IMR-90 (cell line): ENCODE measurements around the gene CIZ1. TPM values are rescaled to one million over a fixed set of nuclear protein-coding genes. Genes with fewer than 3 reads are reported as not detected.
A peak's percentile ranks its signal among the peaks of the same experiment; 100 is the strongest.

ENCODE experiments used
- ATAC-seq: fragments of 200-7000 bp; cut with Tn5 transposase; 2 replicates; pipeline ENCODE4 v1.9.1; 2020; ENCODE audit warnings: low read depth, mild to moderate bottlenecking, moderate library complexity
- BruUV-seq: library from RNA; stranded (reverse); fragments of 400-500 nt; replicated peaks from 2 replicates; lab custom pipeline; 2021; lab: Mats Ljungman, UMichigan
- CTCF ChIA-PET: fragments of 300-600 bp; formaldehyde crosslinking; extraction: SDS; loops from one replicate; lab custom pipeline; 2021; ENCODE audit warnings: antibody characterized with exemption; lab: Yijun Ruan, JAX
- POLR2A ChIA-PET: fragments of 300-600 bp; sonication (Branson Sonifier 250); formaldehyde crosslinking; loops from one replicate; lab custom pipeline; 2022; ENCODE audit warnings: antibody characterized with exemption; ENCODE audit not compliant: unreplicated experiment; lab: Charles Lee
- DNase-seq: peaks from one replicate; pipeline ENCODE4 v3.0.0; 2013
- H2AFZ ChIP-seq: replicated peaks from 2 replicates; pipeline ENCODE3; 2013; ENCODE audit warnings: low read length, mild to moderate bottlenecking; ENCODE audit not compliant: poor library complexity
- H2AK5ac ChIP-seq: 2 replicates; pipeline ENCODE4 v1.6.1; 2013; ENCODE audit warnings: low read depth, low read length, inconsistent platforms
- H2AK9ac ChIP-seq: replicated peaks from 2 replicates; pipeline ENCODE3; 2013; ENCODE audit warnings: mild to moderate bottlenecking, low read depth, low read length, moderate library complexity; ENCODE audit not compliant: poor library complexity
- H2BK120ac ChIP-seq: 2 replicates; pipeline ENCODE4 v1.6.1; 2013; ENCODE audit warnings: low read depth, low read length, inconsistent platforms
- H2BK15ac ChIP-seq: 3 replicates; pipeline ENCODE4 v1.6.1; 2013; ENCODE audit warnings: low read depth, low read length, inconsistent platforms
- H2BK20ac ChIP-seq: 2 replicates; pipeline ENCODE4 v1.6.1; 2013; ENCODE audit warnings: low read depth, mild to moderate bottlenecking, inconsistent platforms, low read length, moderate library complexity
- H2BK5ac ChIP-seq: 2 replicates; pipeline ENCODE4 v1.6.1; 2013; ENCODE audit warnings: mild to moderate bottlenecking, low read depth, low read length, inconsistent platforms; ENCODE audit not compliant: poor library complexity, severe bottlenecking
- H3K14ac ChIP-seq: replicated peaks from 2 replicates; pipeline ENCODE4 v1.6.1; 2013; ENCODE audit warnings: low read depth, low read length, inconsistent platforms
- H3K18ac ChIP-seq: 2 replicates; pipeline ENCODE4 v1.6.1; 2013; ENCODE audit warnings: low read depth, low read length, control low read depth
- H3K23ac ChIP-seq: 2 replicates; pipeline ENCODE4 v1.6.1; 2013; ENCODE audit warnings: low read depth, low read length, inconsistent platforms
- H3K27ac ChIP-seq: 2 replicates; pipeline ENCODE4 v1.5.1; 2013; ENCODE audit warnings: mild to moderate bottlenecking, control low read depth, low read length; ENCODE audit not compliant: insufficient read depth
- H3K27me3 ChIP-seq: 2 replicates; pipeline ENCODE4 v1.6.1; 2013; ENCODE audit warnings: low read length; ENCODE audit not compliant: control insufficient read depth, insufficient read depth
- H3K36me3 ChIP-seq: 2 replicates; pipeline ENCODE4 v1.6.1; 2013; ENCODE audit warnings: low read length, mixed read lengths; ENCODE audit not compliant: control insufficient read depth, insufficient read depth
- H3K4ac ChIP-seq: 2 replicates; pipeline ENCODE4 v1.6.1; 2013; ENCODE audit warnings: low read depth, low read length, inconsistent platforms
- H3K4me1 ChIP-seq: 2 replicates; pipeline ENCODE4 v1.6.1; 2013; ENCODE audit warnings: low read length, mixed read lengths; ENCODE audit not compliant: control insufficient read depth, insufficient read depth
- H3K4me2 ChIP-seq: 2 replicates; pipeline ENCODE4 v1.6.1; 2013; ENCODE audit warnings: low read depth, mild to moderate bottlenecking, control low read depth, low read length, moderate library complexity
- H3K4me3 ChIP-seq: 2 replicates; pipeline ENCODE4 v1.5.1; 2013; ENCODE audit warnings: low read depth, mild to moderate bottlenecking, control low read depth, low read length, moderate library complexity; ENCODE audit not compliant: insufficient read depth
- H3K56ac ChIP-seq: 2 replicates; pipeline ENCODE4 v1.6.1; 2013; ENCODE audit warnings: low read length, inconsistent platforms; ENCODE audit not compliant: insufficient read depth; ENCODE audit errors: extremely low read depth
- H3K79me1 ChIP-seq, 2 experiments: 2 replicates each; pipeline ENCODE4 v1.6.1; 2013; ENCODE audit warnings: low read length in 2 of 2, inconsistent platforms in 1 of 2, low read depth in 1 of 2
- H3K9ac ChIP-seq: 2 replicates; pipeline ENCODE4 v1.6.1; 2013; ENCODE audit warnings: low read depth, low read length, control low read depth
- H3K9me1 ChIP-seq: 2 replicates; pipeline ENCODE4 v1.6.1; 2013; ENCODE audit warnings: low read length, inconsistent platforms; ENCODE audit not compliant: insufficient read depth
- H3K9me3 ChIP-seq: 2 replicates; pipeline ENCODE4 v1.6.1; 2013; ENCODE audit warnings: low read length; ENCODE audit not compliant: control insufficient read depth, insufficient read depth
- H4K20me1 ChIP-seq: 2 replicates; pipeline ENCODE4 v1.6.1; 2013; ENCODE audit warnings: low read length, inconsistent platforms; ENCODE audit not compliant: insufficient read depth
- H4K5ac ChIP-seq: 2 replicates; pipeline ENCODE4 v1.6.1; 2013; ENCODE audit warnings: mild to moderate bottlenecking, low read depth, low read length, control low read depth
- H4K8ac ChIP-seq, 2 experiments: 2 replicates each; pipeline ENCODE4 v1.6.1; 2013; ENCODE audit warnings: low read depth in 2 of 2, low read length in 2 of 2, control low read depth in 1 of 2, inconsistent platforms in 1 of 2
- H4K91ac ChIP-seq: 2 replicates; pipeline ENCODE4 v1.6.1; 2013; ENCODE audit warnings: low read depth, low read length, inconsistent platforms; ENCODE audit not compliant: insufficient read depth
- CHD1 ChIP-seq: IDR thresholded peaks from 2 replicates; pipeline ENCODE4 v1.6.1; 2012; ENCODE audit warnings: low read depth, low read length, improper control_type of control experiment
- FOS ChIP-seq: fragments of 150-350 bp; IDR thresholded peaks from 2 replicates; pipeline ENCODE4 v1.6.1; 2016; ENCODE audit warnings: low read depth, low read length
- MAFK ChIP-seq: IDR thresholded peaks from 2 replicates; pipeline ENCODE4 v1.6.1; 2012; ENCODE audit warnings: low read depth, low read length, improper control_type of control experiment
- MAZ ChIP-seq: IDR thresholded peaks from 2 replicates; pipeline ENCODE4 v1.6.1; 2012; ENCODE audit warnings: low read depth, mild to moderate bottlenecking, low read length, improper control_type of control experiment, moderate library complexity, borderline replicate concordance
- NFE2L2 ChIP-seq: fragments of 150-350 bp; IDR thresholded peaks from 2 replicates; pipeline ENCODE4 v1.6.1; 2016; ENCODE audit warnings: low read depth, mild to moderate bottlenecking, low read length
- POLR2A ChIP-seq: IDR thresholded peaks from 2 replicates; pipeline ENCODE4 v1.6.1; 2012; ENCODE audit warnings: mild to moderate bottlenecking, low read depth, low read length
- RAD21 ChIP-seq: IDR thresholded peaks from 2 replicates; pipeline ENCODE4 v1.6.1; 2012; ENCODE audit warnings: low read length, improper control_type of control experiment
- RFX5 ChIP-seq: IDR thresholded peaks from 2 replicates; pipeline ENCODE4 v1.8.0; 2012; ENCODE audit warnings: low read depth, mild to moderate bottlenecking, low read length, moderate library complexity
- SMC3 ChIP-seq: fragments of 150-350 bp; IDR thresholded peaks from 2 replicates; pipeline ENCODE4 v1.6.1; 2016; ENCODE audit warnings: low read depth, mild to moderate bottlenecking, antibody characterized with exemption, low read length, moderate library complexity
- WGBS, 2 experiments: methylation state at CpG; one replicate each; pipeline versions ENCODE4 v1.1.5 to v1.1.7; 2013; ENCODE audit warnings: missing lambda C conversion rate in 2 of 2; ENCODE audit not compliant: insufficient read length in 1 of 2; ENCODE audit errors: extremely low coverage in 2 of 2; 5-methylcytosine and 5-hydroxymethylcytosine counted together
- dilution Hi-C: fragments of 300-500 bp; cut with HindIII; formaldehyde crosslinking; loops from one replicate; pipeline ENCODE4 v1.14.3; 2018; ENCODE audit warnings: low sequenced_read_pairs; ENCODE audit not compliant: unreplicated experiment
- in situ Hi-C: fragments of 300-500 bp; cut with MboI; formaldehyde crosslinking; loops from 3 replicates; pipeline ENCODE4 v1.14.3; 2019; ENCODE audit warnings: low sequenced_read_pairs, inconsistent platforms, mixed read lengths
- intact Hi-C: fragments of 100-400 bp; cut with micrococcal nuclease; formaldehyde crosslinking; loops from 2 replicates; pipeline ENCODE4 v1.10.0; 2022
- polyA plus RNA-seq, 3 experiments: library from polyadenylated mRNA; depleted of rRNA; stranded (reverse); fragments of >200 nt; gene quantifications; 2 replicates each; pipeline ENCODE4 v1.2.3, GENCODE V29; 2012; ENCODE audit warnings: low replicate concordance in 1 of 3
- total RNA-seq: library from RNA; depleted of rRNA; stranded (reverse); fragments of >200 nt; gene quantifications from 2 replicates; pipeline ENCODE4 v1.2.3, GENCODE V29; 2012
- TF ChIP-seq, protein P1 (sequence below): fragments of 150-350 bp; IDR thresholded peaks from 2 replicates; pipeline ENCODE4 v1.6.1; 2017; ENCODE audit warnings: mild to moderate bottlenecking, antibody characterized with exemption, low read length, low read depth

CIZ1 gene
- total and polyA plus RNA-seq, 2 of the 4 experiments (the other 2 are of a cell fraction): 13.8 to 51.9 TPM

DNA sequence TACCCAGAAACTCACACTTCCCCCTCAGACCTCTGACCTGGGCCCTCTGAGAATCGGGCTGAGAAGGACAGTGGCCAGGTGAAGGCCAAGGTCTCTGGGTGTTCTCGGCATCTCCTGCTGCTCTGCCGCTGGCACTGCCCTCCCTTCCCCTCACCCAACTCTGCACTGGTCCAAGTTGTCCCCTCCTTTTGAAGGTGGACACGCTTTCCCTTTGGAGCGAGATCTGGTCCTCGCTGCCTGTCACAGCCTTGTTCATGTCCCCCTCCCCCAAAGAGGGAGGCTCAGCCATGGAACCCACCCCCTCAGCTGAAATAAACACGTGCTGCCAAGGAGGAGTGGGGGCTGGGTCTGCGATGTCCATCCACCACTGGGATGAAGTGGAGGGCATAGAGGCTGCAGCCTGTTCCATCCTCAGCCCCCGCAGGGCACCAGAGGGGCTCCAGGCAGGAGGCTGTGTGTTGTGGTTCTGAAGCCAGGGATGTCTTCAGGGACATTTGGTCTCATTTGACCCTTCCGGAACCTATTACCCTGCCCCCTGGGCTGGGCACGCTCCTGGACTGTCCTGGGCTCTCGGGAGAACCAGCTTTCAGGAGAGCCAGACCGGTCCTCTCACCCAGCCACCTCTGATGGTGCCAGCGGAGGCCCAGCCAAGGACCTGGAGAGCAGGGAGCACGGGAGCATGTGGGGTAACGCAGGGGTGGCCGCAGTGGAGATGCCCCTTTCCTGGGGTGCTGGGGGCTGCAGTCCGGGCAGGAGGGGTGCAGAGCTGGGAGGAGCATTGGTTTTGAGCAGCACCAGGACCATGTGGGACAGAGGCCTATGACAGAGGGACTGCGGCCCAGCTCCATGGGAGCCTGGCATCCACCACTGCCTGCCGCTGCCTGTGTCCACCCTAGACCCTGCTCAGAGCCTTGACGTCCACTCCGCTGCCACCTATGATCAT lies 46.9 kb downstream of the CIZ1 start (continued):
- TF ChIP-seq, protein P1, sequence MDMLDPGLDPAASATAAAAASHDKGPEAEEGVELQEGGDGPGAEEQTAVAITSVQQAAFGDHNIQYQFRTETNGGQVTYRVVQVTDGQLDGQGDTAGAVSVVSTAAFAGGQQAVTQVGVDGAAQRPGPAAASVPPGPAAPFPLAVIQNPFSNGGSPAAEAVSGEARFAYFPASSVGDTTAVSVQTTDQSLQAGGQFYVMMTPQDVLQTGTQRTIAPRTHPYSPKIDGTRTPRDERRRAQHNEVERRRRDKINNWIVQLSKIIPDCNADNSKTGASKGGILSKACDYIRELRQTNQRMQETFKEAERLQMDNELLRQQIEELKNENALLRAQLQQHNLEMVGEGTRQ: no peak

DNA sequence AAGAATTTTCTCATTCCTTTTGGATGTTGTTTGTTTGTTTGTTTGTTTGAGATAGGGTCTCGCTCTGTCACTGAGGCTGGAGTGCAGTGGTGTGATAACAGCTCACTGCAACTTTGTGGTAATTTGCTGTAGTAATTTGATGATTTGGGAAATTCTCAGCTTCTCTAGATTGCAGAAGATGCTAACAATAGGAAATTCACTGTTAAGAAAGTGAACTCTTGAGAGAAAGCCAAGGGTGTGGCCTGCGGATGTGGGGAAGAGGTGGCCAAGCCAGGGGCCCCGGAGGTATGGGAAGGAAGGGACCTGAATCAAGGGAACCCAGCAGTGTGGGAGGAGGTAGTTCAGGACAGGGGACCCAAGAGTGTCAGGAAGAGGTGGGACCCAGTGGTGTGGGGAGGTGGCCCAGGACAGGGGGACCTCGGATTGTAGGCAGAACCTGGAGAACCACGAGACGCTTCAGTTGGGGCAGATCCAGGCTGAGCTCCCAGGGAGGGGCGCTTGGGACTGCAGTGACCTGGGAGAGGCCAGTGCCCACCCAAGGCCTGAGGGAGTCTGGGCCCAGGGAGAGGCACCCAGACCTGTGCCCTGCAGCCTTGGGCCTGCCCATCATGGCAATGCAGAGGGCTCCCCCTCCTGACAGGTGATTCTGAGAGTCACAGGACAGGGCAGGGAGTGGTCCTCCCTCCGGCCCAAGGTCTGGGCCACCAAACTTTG lies 47.7 kb downstream of the CIZ1 start:
- POLR2A ChIA-PET: no interaction called here
- CTCF ChIA-PET: no interaction called here
- H3K27ac ChIP-seq: no peak overlapping the region
- no peak overlapping the region for H2BK120ac ChIP-seq
- no peak overlapping the region for H3K56ac ChIP-seq
- no peak overlapping the region for H3K4me2 ChIP-seq
- TF ChIP-seq RAD21: no peak
- TF ChIP-seq MAFK: no peak
- TF ChIP-seq RFX5: no peak
- no peak for TF ChIP-seq SMC3
- TF ChIP-seq FOS: no peak
- no peak for TF ChIP-seq MAZ
- no peak for TF ChIP-seq CHD1
- TF ChIP-seq, protein P1: no peak
- TF ChIP-seq POLR2A: no peak
- TF ChIP-seq NFE2L2: no peak
- no peaks in the 10 kb centered on the region; the same call in 1 of the 2 replicates for H4K20me1 ChIP-seq
- DNase-seq: no peak
- H4K91ac ChIP-seq: no peak overlapping the region
- H2BK15ac ChIP-seq: no peak overlapping the region
- 0 out of 2 replicates have a peak, but pooled peaks cover 2% of the 10 kb centered on the region for H3K9me1 ChIP-seq
- H2AK9ac ChIP-seq: peak overlapping the region; percentile 78
- H3K9me3 ChIP-seq: no peaks in the 10 kb centered on the region
- H3K14ac ChIP-seq: no peak overlapping the region
- BruUV-seq: no TSS peak
- H2BK20ac ChIP-seq: no peak overlapping the region
- peaks cover 2% of the 10 kb centered on the region; the same call in 1 of the 2 replicates for H3K27me3 ChIP-seq
- H2BK5ac ChIP-seq: no peak overlapping the region
- H2AFZ ChIP-seq: peak overlapping the region; percentile 32
- intact Hi-C loops (no loop called here), in situ Hi-C loops (no loop called here), dilution Hi-C loops (no loop called here)
- H4K8ac ChIP-seq: no peak overlapping the region
- H3K4me3 ChIP-seq: no peak overlapping the region
- H3K4me1 ChIP-seq: no peaks in the 10 kb centered on the region
- no peak overlapping the region for H3K4ac ChIP-seq
- no peak overlapping the region for H4K5ac ChIP-seq
- ATAC-seq: no peak
- no peak overlapping the region for H3K9ac ChIP-seq
- WGBS, 2 experiments: 78% methylated on average over 3 of the region's 8 CpGs; no CpG with 5 or more reads in 1 of the 2 experiments
- H3K36me3 ChIP-seq: no peaks in the 10 kb centered on the region
- no peak overlapping the region for H2AK5ac ChIP-seq
- no peak overlapping the region for H3K23ac ChIP-seq
- H3K79me1 ChIP-seq: no peaks in the 10 kb centered on the region
- H3K18ac ChIP-seq: no peak overlapping the region
